Mesenchymal stem cell (in vitro differentiated cells and primary cell): ENCODE results near the gene COL15A1.
A peak's percentile ranks its signal among the peaks of the same experiment; 100 is the strongest.

Experiments
- DNase-seq: peaks from one replicate; pipeline ENCODE4 v3.0.0-alpha.2; 2013
- H2AFZ ChIP-seq: one replicate; pipeline ENCODE4 v1.6.1; 2013; ENCODE audit warnings: low read depth, mild to moderate bottlenecking, control low read depth, inconsistent platforms, low read length, moderate library complexity
- H2AK5ac ChIP-seq: 2 replicates; pipeline ENCODE4 v1.6.1; 2013; ENCODE audit warnings: low read length, moderate library complexity, mild to moderate bottlenecking, inconsistent platforms; ENCODE audit not compliant: severe bottlenecking
- H2BK120ac ChIP-seq: one replicate; pipeline ENCODE4 v1.6.1; 2013; ENCODE audit warnings: low read depth, mild to moderate bottlenecking, inconsistent platforms, low read length, moderate library complexity
- H2BK12ac ChIP-seq, 2 experiments: one replicate each; pipeline ENCODE4 v1.6.1; 2013; ENCODE audit warnings: inconsistent platforms in 2 of 2, low read length in 2 of 2, mild to moderate bottlenecking in 2 of 2, moderate library complexity in 2 of 2, control low read depth in 1 of 2
- H2BK15ac ChIP-seq: one replicate; pipeline ENCODE4 v1.6.1; 2013; ENCODE audit warnings: mild to moderate bottlenecking, low read depth, inconsistent platforms; ENCODE audit not compliant: poor library complexity, severe bottlenecking
- H2BK5ac ChIP-seq: 2 replicates; pipeline ENCODE4 v1.6.1; 2013; ENCODE audit warnings: low read depth, mild to moderate bottlenecking, low read length, control low read depth, inconsistent platforms; ENCODE audit not compliant: poor library complexity, severe bottlenecking
- H3K14ac ChIP-seq, 2 experiments: one replicate each; pipeline ENCODE4 v1.6.1; 2013; ENCODE audit warnings: inconsistent platforms in 2 of 2, low read length in 2 of 2, control low read depth in 1 of 2, mild to moderate bottlenecking in 1 of 2, moderate library complexity in 1 of 2
- H3K18ac ChIP-seq, 2 experiments: one replicate each; pipeline ENCODE4 v1.6.1; 2013; ENCODE audit warnings: inconsistent platforms in 2 of 2, low read length in 2 of 2, control low read depth in 1 of 2, low read depth in 1 of 2, mild to moderate bottlenecking in 1 of 2
- H3K23ac ChIP-seq, 2 experiments: one replicate each; pipeline ENCODE4 v1.6.1; 2013; ENCODE audit warnings: inconsistent platforms in 2 of 2, low read length in 2 of 2, mild to moderate bottlenecking in 2 of 2, moderate library complexity in 2 of 2, control low read depth in 1 of 2
- H3K27ac ChIP-seq: 2 replicates; pipeline ENCODE4 v1.5.1; 2013; ENCODE audit warnings: mild to moderate bottlenecking, moderate library complexity, low read length, control low read depth, inconsistent platforms; ENCODE audit not compliant: poor library complexity, severe bottlenecking
- H3K27me3 ChIP-seq, 2 experiments: 2 replicates each; pipeline versions ENCODE4 v1.6.1 to v1.7.0; 2013; ENCODE audit warnings: low read length in 2 of 2, mild to moderate bottlenecking in 2 of 2, moderate library complexity in 2 of 2, control low read depth in 1 of 2, inconsistent platforms in 1 of 2; ENCODE audit not compliant: control insufficient read depth in 1 of 2, insufficient read depth in 1 of 2
- H3K36me3 ChIP-seq, 2 experiments: 2 replicates each; pipeline versions ENCODE4 v1.6.1 to v1.7.0; 2013; ENCODE audit warnings: low read length in 2 of 2, control low read depth in 1 of 2, inconsistent platforms in 1 of 2, low read depth in 1 of 2, mild to moderate bottlenecking in 1 of 2; ENCODE audit not compliant: insufficient read depth in 2 of 2, control insufficient read depth in 1 of 2
- H3K4ac ChIP-seq, 2 experiments: one replicate each; pipeline ENCODE4 v1.6.1; 2013; ENCODE audit warnings: inconsistent platforms in 2 of 2, low read length in 2 of 2, mild to moderate bottlenecking in 2 of 2, moderate library complexity in 2 of 2, control low read depth in 1 of 2, low read depth in 1 of 2
- H3K4me1 ChIP-seq: 2 replicates; pipeline ENCODE4 v1.6.1; 2013; ENCODE audit warnings: low read depth, low read length, control low read depth; ENCODE audit not compliant: control insufficient read depth, insufficient read depth
- H3K4me2 ChIP-seq: 2 replicates; pipeline ENCODE4 v1.6.1; 2013; ENCODE audit warnings: low read length, mild to moderate bottlenecking, inconsistent platforms; ENCODE audit not compliant: poor library complexity, severe bottlenecking
- H3K4me3 ChIP-seq, 2 experiments: 2 replicates each; pipeline versions ENCODE4 v1.5.1 to v1.7.0; 2013; ENCODE audit warnings: low read length in 2 of 2, mild to moderate bottlenecking in 2 of 2, control low read depth in 1 of 2, low read depth in 1 of 2; ENCODE audit not compliant: insufficient read depth in 1 of 2
- H3K79me1 ChIP-seq: replicated peaks from 2 replicates; pipeline ENCODE4 v1.6.1; 2013; ENCODE audit warnings: mild to moderate bottlenecking, control low read depth, low read length, inconsistent platforms; ENCODE audit not compliant: poor library complexity, severe bottlenecking
- H3K9ac ChIP-seq: 2 replicates; pipeline ENCODE4 v1.7.0; 2013; ENCODE audit warnings: mild to moderate bottlenecking, low read length, moderate library complexity
- H3K9me3 ChIP-seq: 2 replicates; pipeline ENCODE4 v1.7.0; 2013; ENCODE audit warnings: mild to moderate bottlenecking, low read length; ENCODE audit not compliant: control insufficient read depth
- H4K8ac ChIP-seq: one replicate; pipeline ENCODE4 v1.6.1; 2013; ENCODE audit warnings: inconsistent platforms, mild to moderate bottlenecking, low read length, moderate library complexity
- H4K91ac ChIP-seq: one replicate; pipeline ENCODE4 v1.6.1; 2013; ENCODE audit warnings: mild to moderate bottlenecking, low read length, inconsistent platforms
- WGBS: methylation state at CpG from one replicate; pipeline ENCODE4 v1.1.7; 2013; ENCODE audit warnings: mixed read lengths; 5-methylcytosine and 5-hydroxymethylcytosine counted together

The COL15A1 gene

GRCh38 chr9:99026956-99027298, 83.2 kb downstream of the COL15A1 start:
- Histone ChIP-seq H3K23ac (no peak overlapping the region), H3K79me1 (no peaks in the 10 kb centered on the region), H2BK15ac (no peak overlapping the region), H3K9me3 (no peaks in the 10 kb centered on the region), H3K4ac (no peak overlapping the region), H4K8ac (peak overlapping the region; percentile 42), H3K36me3 (peaks cover 4 to 18% of the 10 kb centered on the region in 2 experiments), H2AFZ (no peak overlapping the region), H2AK5ac (no peak overlapping the region), H2BK12ac (peak overlapping the region in 1 of 2 experiments; percentile 32), H2BK120ac (no peak overlapping the region), H2BK5ac (no peak overlapping the region), H3K4me1 (peaks cover 23% of the 10 kb centered on the region), H3K4me3 (no peak overlapping the region), H3K18ac (no peak overlapping the region), H3K27me3 (peaks cover 0 to 12% of the 10 kb centered on the region in 2 experiments), H4K91ac (no peak overlapping the region), H3K9ac (no peak overlapping the region), H3K27ac (no peak overlapping the region), H3K14ac (no peak overlapping the region), H3K4me2 (no peak overlapping the region)
- no peak for DNase-seq
- WGBS = 93% methylated on average over 2 of the region's 3 CpGs

- H2AFZ ChIP-seq = no peak overlapping the region
- no peak overlapping the region for H3K4me2 ChIP-seq
- H4K91ac ChIP-seq = no peak overlapping the region
- H3K14ac ChIP-seq = no peak overlapping the region
- peaks cover 21% of the 10 kb centered on the region for H3K4me1 ChIP-seq
- H2BK120ac ChIP-seq = no peak overlapping the region
- H2BK12ac ChIP-seq = no peak overlapping the region
- no peak overlapping the region for H3K4ac ChIP-seq
- H3K36me3 ChIP-seq = peaks cover 4 to 14% of the 10 kb centered on the region in 2 experiments
- no peaks in the 10 kb centered on the region for H3K9me3 ChIP-seq
- no peak overlapping the region for H2AK5ac ChIP-seq
- H3K79me1 ChIP-seq = no peaks in the 10 kb centered on the region
- DNase-seq = no peak
- no peak overlapping the region for H2BK15ac ChIP-seq
- no peak overlapping the region for H3K18ac ChIP-seq
- H3K23ac ChIP-seq = no peak overlapping the region
- peaks cover 0 to 9% of the 10 kb centered on the region in 2 experiments for H3K27me3 ChIP-seq
- no peak overlapping the region for H4K8ac ChIP-seq
- no peak overlapping the region for H3K4me3 ChIP-seq
- no peak overlapping the region for H2BK5ac ChIP-seq
- H3K9ac ChIP-seq = no peak overlapping the region
- 75% methylated on average over 1 of the region's 1 CpG for WGBS
- no peak overlapping the region for H3K27ac ChIP-seq
These were observed 83.7 kb downstream of the COL15A1 start for GRCh38 chr9:99027443-99027842.

- Histone ChIP-seq H3K4me3 (no peak overlapping the region), H3K27ac (peak overlapping the region; percentile 87), H2BK120ac (no peak overlapping the region), H2AFZ (no peak overlapping the region), H4K91ac (no peak overlapping the region), H3K4me2 (no peak overlapping the region), H2AK5ac (no peak overlapping the region), H3K9me3 (no peaks in the 10 kb centered on the region), H3K18ac (no peak overlapping the region), H3K79me1 (no peaks in the 10 kb centered on the region), H3K14ac (no peak overlapping the region), H2BK5ac (no peak overlapping the region), H3K27me3 (no peaks in the 10 kb centered on the region), H3K36me3 (peaks cover 4 to 12% of the 10 kb centered on the region in 2 experiments), H3K4ac (no peak overlapping the region), H3K23ac (no peak overlapping the region), H2BK12ac (no peak overlapping the region), H3K4me1 (peaks cover 14% of the 10 kb centered on the region), H3K9ac (no peak overlapping the region), H4K8ac (no peak overlapping the region), H2BK15ac (no peak overlapping the region)
- DNase-seq = no peak
- 36% methylated on average over 1 of the region's 2 CpGs for WGBS
These were observed 85.5 kb downstream of the COL15A1 start for GRCh38 chr9:99029083-99029645.

- DNase-seq = peak; percentile 92
- no peak overlapping the region for H2BK15ac ChIP-seq
- no peaks in the 10 kb centered on the region for H3K9me3 ChIP-seq
- H3K4ac ChIP-seq = no peak overlapping the region
- H2BK120ac ChIP-seq = no peak overlapping the region
- no peaks in the 10 kb centered on the region for H3K27me3 ChIP-seq
- no peak overlapping the region for H3K23ac ChIP-seq
- no peak overlapping the region for H3K14ac ChIP-seq
- peak overlapping the region; percentile 87 for H3K27ac ChIP-seq
- H3K4me3 ChIP-seq = peak overlapping the region in 1 of 2 experiments; percentile 2
- H2BK5ac ChIP-seq = peak overlapping the region; percentile 86
- no peak overlapping the region for H2AK5ac ChIP-seq
- H3K4me1 ChIP-seq = peaks cover 11% of the 10 kb centered on the region
- H3K79me1 ChIP-seq = no peaks in the 10 kb centered on the region
- H3K18ac ChIP-seq = peak overlapping the region in 1 of 2 experiments; percentile 50
- no peak overlapping the region for H2AFZ ChIP-seq
- no peak overlapping the region for H3K4me2 ChIP-seq
- H3K36me3 ChIP-seq = peaks cover 4 to 12% of the 10 kb centered on the region in 2 experiments
- H4K8ac ChIP-seq = no peak overlapping the region
- WGBS = 1% methylated on average over 3 of the region's 3 CpGs
- peak overlapping the region; percentile 64 for H3K9ac ChIP-seq
- H4K91ac ChIP-seq = no peak overlapping the region
- H2BK12ac ChIP-seq = no peak overlapping the region
These were observed 86.4 kb downstream of the COL15A1 start for GRCh38 chr9:99030092-99030511.
